ENCODE measurements around the gene SOX6. TPM values are rescaled to one million over a fixed set of nuclear protein-coding genes. Genes with fewer than 3 reads are reported as not detected.
A peak's percentile ranks its signal among the peaks of the same experiment; 100 is the strongest.
"Not testable (repeated sequence)": the region's sequence is repeated elsewhere in the genome, so short reads cannot be mapped to it uniquely, and the experiment has no call there.

SOX6 gene
- total RNA-seq, 1 experiment from 2014 or later, result 0.48 TPM

- no peak for DNase-seq (ENCODE audit: low read depth)
Measured at GRCh38 chr11:16154715-16155396, 201.5 kb downstream of the SOX6 start.

GRCh38 chr11:16153951-16154350 is 202.4 kb downstream of the SOX6 start:
- DNase-seq (ENCODE audit: low read depth), result no peak

GRCh38 chr11:16151138-16151537 is 205.2 kb downstream of the SOX6 start:
- no peak for DNase-seq (ENCODE audit: low read depth)

GRCh38 chr11:16149476-16149875 is 206.9 kb downstream of the SOX6 start:
- no peak for DNase-seq (ENCODE audit: low read depth)

GRCh38 chr11:16148301-16148931 is 207.9 kb downstream of the SOX6 start:
- DNase-seq (ENCODE audit: low read depth), result peak; percentile 54

- DNase-seq (ENCODE audit: low read depth), result not testable (repeated sequence)
Measured at GRCh38 chr11:16146980-16147379, 209.4 kb downstream of the SOX6 start.

- DNase-seq (ENCODE audit: low read depth), result not testable (repeated sequence)
Measured at GRCh38 chr11:16141614-16142013, 214.7 kb downstream of the SOX6 start.

GRCh38 chr11:16141162-16141561 is 215.2 kb downstream of the SOX6 start:
- DNase-seq (ENCODE audit: low read depth), result not testable (repeated sequence)

GRCh38 chr11:16136792-16137390 is 219.5 kb downstream of the SOX6 start:
- DNase-seq (ENCODE audit: low read depth), result no peak

- no peak for DNase-seq (ENCODE audit: low read depth)
Measured at GRCh38 chr11:16133867-16134266, 222.5 kb downstream of the SOX6 start.

GRCh38 chr11:16127732-16128131 is 228.6 kb downstream of the SOX6 start:
- DNase-seq (ENCODE audit: low read depth), result no peak

GRCh38 chr11:16126362-16126761 is 230.0 kb downstream of the SOX6 start:
- DNase-seq (ENCODE audit: low read depth), result peak; percentile 8

- DNase-seq (ENCODE audit: low read depth), result no peak
Measured at GRCh38 chr11:16125796-16126195, 230.6 kb downstream of the SOX6 start.

GRCh38 chr11:16124390-16124789 is 232.0 kb downstream of the SOX6 start:
- DNase-seq (ENCODE audit: low read depth), result no peak

GRCh38 chr11:16121853-16122252 is 234.5 kb downstream of the SOX6 start:
- DNase-seq (ENCODE audit: low read depth), result no peak

GRCh38 chr11:16120008-16120407 is 236.3 kb downstream of the SOX6 start:
- no peak for DNase-seq (ENCODE audit: low read depth)

- DNase-seq (ENCODE audit: low read depth), result no peak
Measured at GRCh38 chr11:16117989-16118756, 238.2 kb downstream of the SOX6 start.

GRCh38 chr11:16114978-16115871 is 241.1 kb downstream of the SOX6 start:
- DNase-seq (ENCODE audit: low read depth), result no peak

GRCh38 chr11:16114431-16114830 is 241.9 kb downstream of the SOX6 start:
- no peak for DNase-seq (ENCODE audit: low read depth)

- no peak for DNase-seq (ENCODE audit: low read depth)
Measured at GRCh38 chr11:16111690-16112089, 244.7 kb downstream of the SOX6 start.

- DNase-seq (ENCODE audit: low read depth), result no peak
Measured at GRCh38 chr11:16110886-16111285, 245.5 kb downstream of the SOX6 start.

Data from RPMI7951 (cell line).